ENCODE results near the gene DUSP1. TPM values are rescaled to one million over a fixed set of nuclear protein-coding genes. Genes with fewer than 3 reads are reported as not detected.
A peak's percentile ranks its signal among the peaks of the same experiment; 100 is the strongest.

DUSP1 gene
- total and polyA plus RNA-seq, 8 donors = 33.0 to 534 (median 239) TPM

DNA sequence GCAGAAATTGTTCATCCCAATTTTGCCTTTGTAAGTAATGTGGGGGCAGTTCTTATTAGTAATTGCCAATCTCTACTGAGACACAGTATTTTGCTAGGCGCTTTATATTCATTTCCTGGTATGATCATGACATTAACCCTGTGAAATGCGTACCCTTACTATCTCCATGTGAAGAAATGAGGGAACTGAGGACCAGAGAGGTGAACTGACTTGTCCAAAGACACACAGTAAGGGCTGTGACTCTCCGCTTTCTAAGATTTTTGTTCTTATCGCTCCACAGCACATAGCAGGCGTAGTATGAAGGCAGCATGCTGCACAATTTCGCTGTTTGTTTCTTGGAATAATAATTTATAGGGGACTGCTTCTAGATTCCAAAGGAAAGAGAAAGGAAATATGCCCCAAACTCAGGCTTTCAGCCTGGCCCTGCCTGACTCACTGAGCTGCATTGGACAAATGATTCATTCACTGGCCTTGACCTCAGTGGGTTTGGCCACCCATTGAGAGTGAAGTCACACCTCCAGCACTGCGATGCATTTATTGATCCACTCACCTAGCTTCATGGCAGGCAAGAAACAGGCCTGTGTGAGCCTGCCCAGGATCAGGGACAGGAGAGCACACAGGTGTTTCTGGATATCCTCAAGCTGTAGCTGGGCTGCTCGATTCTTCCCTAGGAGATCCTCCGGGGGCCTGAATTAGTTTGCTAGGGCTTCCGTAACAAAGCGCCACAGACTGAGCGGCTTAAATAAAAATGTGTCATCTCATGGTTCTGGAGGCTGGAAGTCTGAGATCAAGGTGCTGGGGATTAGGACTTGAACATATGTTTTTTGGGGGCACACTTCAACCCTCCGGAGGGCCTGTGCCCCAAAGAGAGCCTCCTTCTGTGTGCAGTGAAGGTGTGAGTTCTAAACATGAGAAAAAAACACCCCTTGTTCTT lies 7.2 kb upstream of the DUSP1 start:
- H3K4me3 ChIP-seq = no peak overlapping the region
- H3K36me3 ChIP-seq = no peaks in the 10 kb centered on the region
- H3K27ac ChIP-seq = peak overlapping the region; percentile 80 to 100
- ATAC-seq (peak; percentile 23), DNase-seq (no peak)
- TF ChIP-seq CTCF (IDR thresholded peaks at IDR 0.05) = no peak
- H3K27me3 ChIP-seq = no peaks in the 10 kb centered on the region
- intact Hi-C loops (cut with DNase I) = loop anchor here in 1 of 2 donors (10.0 kb wide), 2 partner anchors 63 to 87 kb away; no protein-coding TSS in a partner anchor
- H3K4me1 ChIP-seq = peaks cover 34 to 80% of the 10 kb centered on the region in 2 donors
- H3K9me3 ChIP-seq = no peaks in the 10 kb centered on the region

- no peak for DNase-seq
- intact Hi-C loops (cut with DNase I) = loop anchor here in 1 of 2 donors (10.0 kb wide), 2 partner anchors 61 to 89 kb away; no protein-coding TSS in a partner anchor
- no peaks in the 10 kb centered on the region for H3K9me3 ChIP-seq
- no peak for TF ChIP-seq CTCF (IDR thresholded peaks at IDR 0.05)
- peak overlapping the region; percentile 80 to 100 for H3K27ac ChIP-seq
- H3K36me3 ChIP-seq = no peaks in the 10 kb centered on the region
- no peaks in the 10 kb centered on the region for H3K27me3 ChIP-seq
- H3K4me3 ChIP-seq = no peak overlapping the region
- ATAC-seq = no peak
- H3K4me1 ChIP-seq = peaks cover 52 to 81% of the 10 kb centered on the region in 2 donors
These were observed 5.2 kb upstream of the DUSP1 start for GRCh38 chr5:172776235-172776594.

GRCh38 chr5:172775326-172776234 lies 4.6 kb upstream of the DUSP1 start:
- ATAC-seq (peak; percentile 5), DNase-seq (peak in 2 of 4 donors; percentile 85 to 89)
- Histone ChIP-seq H3K4me3 (no peak overlapping the region), H3K9me3 (no peaks in the 10 kb centered on the region), H3K27ac (peak overlapping the region; percentile 80 to 100), H3K27me3 (no peaks in the 10 kb centered on the region), H3K36me3 (peaks cover 0 to 3% of the 10 kb centered on the region in 2 donors), H3K4me1 (peaks cover 52 to 81% of the 10 kb centered on the region in 2 donors)
- no peak for TF ChIP-seq CTCF (IDR thresholded peaks at IDR 0.05)
- intact Hi-C loops (cut with DNase I) = loop anchor here in 1 of 2 donors (10.0 kb wide), 2 partner anchors 61 to 89 kb away; no protein-coding TSS in a partner anchor

DNA sequence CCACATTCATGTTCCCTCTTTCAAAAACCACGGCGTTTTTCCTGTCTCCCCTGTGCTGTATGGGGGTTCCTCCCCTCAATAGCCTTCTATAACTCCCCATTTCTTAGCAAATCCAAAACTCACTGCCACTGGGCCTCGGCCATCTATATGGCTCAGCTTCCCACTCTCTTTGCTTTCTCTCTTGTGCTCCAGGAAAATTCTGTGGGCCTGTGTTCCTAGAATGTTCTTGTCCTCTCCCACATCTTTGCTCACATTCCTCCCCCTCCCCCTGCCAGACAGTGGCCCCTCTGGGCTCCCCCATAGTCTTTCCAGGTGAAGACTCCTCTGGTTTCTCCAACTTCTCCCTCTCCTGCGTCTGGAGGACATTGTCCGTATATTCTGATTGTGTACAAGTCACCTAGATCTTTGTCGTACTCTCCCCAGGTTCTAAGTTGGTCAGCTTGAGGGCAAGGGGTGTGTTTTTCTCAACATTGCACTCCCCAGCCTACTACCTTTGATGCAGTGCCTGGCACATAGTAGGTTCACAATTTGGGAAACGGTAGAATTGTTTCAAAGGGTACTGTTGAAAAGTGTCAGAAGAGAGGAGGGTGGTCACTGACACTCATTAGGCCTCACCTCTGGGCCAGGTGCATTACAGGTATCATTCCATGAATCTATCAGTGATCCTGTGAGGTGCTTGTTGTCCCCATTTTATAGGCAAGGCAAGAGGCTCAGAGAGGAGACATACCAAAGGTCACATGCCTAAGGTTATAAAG lies 3.7 kb upstream of the DUSP1 start:
- DNase-seq (no peak), ATAC-seq (no peak)
- Histone ChIP-seq H3K27ac (peak overlapping the region; percentile 80 to 100), H3K9me3 (no peaks in the 10 kb centered on the region), H3K36me3 (peaks cover 0 to 7% of the 10 kb centered on the region in 2 donors), H3K4me3 (no peak overlapping the region), H3K27me3 (no peaks in the 10 kb centered on the region), H3K4me1 (peaks cover 52 to 81% of the 10 kb centered on the region in 2 donors)
- intact Hi-C loops (cut with DNase I) = loop anchor here in 1 of 2 donors (10.0 kb wide), 2 partner anchors 60 to 90 kb away; no protein-coding TSS in a partner anchor
- no peak for TF ChIP-seq CTCF (IDR thresholded peaks at IDR 0.05)

Data from left lung (tissue), 10 donors.